Hepatic stellate cell (primary cell): ENCODE results near the gene TMEM138.

Experiments
- DNase-seq: peaks from one replicate; pipeline ENCODE4 v3.0.0; 2011; ENCODE audit warnings: low spot score

TMEM138 gene

DNA sequence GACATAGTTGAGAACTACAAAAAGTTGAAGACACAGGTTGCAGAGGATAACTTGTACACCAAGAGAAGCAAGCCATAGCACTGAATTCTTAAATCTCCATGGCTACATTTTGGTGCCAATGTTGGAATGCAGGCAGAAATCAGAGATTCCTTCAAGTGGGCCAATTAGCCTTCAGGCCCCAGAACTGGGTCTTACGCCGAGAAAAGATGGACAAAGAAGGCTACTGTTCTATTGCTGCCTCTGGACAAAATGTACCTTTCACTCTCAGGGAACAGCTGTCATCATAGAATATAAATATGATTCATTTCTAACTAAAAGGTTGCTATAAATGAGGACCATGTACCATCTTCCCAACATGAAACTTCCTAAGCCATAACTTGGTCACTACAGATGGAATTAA is 43.9 kb downstream of the TMEM138 start:
- DNase-seq = no peak

DNA sequence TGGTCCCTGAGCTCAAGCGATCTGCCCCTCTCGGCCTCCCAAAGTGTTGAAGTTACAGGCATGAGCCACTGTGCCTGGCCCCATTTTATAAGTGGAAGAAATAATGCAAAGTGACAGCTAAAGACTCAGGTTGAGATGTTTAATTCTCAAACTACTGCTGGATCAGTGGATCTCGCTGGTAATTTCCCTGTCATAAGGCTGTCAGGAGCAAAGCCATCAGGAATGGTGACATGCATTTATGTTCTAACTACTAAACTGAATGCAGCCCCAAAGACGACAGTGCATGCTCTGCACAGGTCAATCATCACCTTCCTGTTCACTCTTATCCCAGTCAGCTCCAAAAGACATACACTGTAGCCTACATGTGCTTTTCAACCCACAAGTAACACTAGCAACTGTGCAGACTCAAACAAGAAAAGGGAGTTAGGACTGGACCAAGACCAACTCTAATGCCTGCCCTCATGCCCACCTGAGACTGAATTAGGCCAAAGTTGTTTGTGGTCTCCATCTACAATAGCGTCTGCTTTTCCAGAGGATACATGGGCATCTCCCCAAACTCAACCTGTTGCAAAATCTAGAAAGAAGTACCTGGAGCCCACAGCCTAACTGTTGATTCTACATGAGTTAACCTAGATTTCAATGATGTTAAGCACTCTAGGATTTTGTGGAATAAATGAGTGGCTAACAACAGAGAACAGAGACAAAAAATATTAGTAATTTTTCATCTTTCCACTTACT is 45.0 kb downstream of the TMEM138 start:
- no peak for DNase-seq

DNA sequence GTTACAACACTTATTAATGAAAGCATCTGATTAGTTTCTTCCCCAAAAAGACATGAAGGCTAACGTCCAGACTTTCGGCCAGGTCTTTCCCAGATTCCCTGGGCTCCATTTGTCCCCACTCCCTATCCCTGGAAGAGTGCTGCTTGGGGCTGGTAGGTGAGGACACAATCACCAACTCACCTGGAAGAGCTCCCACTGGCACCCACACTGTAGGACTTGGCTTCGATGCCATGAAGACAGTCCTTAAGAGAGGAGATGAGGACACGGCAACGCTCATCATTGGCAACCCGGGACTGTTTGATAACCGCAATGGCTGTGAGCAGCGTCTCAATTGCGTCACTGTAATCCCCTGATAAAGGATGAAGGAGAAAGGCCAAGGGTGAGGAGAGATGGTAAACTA is 49.4 kb downstream of the TMEM138 start:
- DNase-seq = no peak

DNA sequence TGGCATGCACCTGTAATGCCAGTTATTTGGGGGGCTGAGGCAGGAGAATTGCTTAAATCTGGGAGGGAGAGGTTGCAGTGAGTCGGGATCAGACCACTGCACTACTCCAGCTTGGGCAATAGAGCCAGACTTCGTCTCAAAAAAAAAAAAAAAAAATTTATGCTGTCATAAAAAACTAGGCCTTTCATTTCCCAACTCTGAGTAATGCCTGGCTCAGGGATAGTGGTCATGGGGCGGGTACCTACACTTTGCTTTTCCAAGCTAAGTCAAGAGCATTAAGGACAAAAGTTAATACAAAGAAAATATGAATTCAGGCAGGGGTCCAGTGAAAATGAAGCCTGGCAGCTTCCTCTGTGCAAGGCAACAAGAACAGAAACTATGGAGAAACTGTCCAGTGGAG is 51.3 kb downstream of the TMEM138 start:
- no peak for DNase-seq

DNA sequence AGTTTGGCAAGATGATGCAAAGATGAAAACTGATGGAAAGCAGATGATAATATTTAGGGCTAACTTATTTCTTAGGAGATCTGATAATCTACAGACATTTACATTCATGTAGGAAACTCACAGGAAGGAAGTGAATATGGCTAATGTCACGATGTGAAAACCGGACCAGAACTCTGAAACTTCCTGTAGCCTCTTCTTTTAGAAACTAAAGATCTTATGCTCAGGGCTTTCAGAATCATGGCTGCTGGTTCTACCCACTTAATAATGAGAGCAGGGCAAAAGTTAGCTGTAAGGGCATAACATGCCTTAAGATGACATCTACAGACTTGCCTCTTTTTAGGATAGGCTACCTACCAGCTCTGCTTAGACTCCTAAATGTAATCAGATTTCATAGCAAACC is 52.4 kb downstream of the TMEM138 start:
- DNase-seq = no peak

DNA sequence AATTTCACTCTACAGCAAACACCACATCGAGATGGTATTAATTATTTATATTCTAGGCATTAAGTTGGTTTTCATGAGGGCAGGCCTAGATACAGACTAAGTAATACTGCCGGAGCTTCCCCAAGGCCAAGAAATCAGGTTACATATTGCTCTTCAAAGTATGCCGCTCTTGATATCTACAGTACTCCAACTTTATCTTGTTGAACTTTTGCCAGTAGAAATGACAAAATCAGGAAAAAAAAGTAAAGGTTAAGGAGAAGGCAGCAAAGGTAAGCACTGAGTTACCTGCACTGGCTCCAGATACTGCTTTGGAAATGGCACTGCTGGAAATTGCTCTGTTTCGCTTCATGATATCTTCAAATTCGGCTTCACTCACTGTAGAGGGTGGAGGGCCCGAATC is 53.2 kb downstream of the TMEM138 start:
- no peak for DNase-seq

DNA sequence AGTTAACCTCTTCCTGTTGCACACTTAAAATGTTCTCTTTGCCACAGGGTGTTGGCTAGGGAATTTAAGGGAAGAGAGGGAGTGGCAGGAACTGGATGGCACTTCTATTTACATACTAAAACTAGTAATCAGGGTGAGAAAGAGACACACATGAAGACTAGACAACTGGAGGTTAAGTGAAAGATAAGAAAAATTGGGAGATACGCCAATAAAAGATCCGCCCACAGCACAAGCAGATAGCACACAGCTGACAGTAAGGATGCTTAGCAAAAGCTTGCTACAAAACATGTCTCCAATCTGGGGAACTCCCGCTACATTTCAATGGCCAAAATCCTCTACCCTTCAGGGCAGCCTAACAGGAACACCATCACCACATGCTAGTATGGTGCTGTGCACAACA is 54.8 kb downstream of the TMEM138 start:
- DNase-seq = no peak

DNA sequence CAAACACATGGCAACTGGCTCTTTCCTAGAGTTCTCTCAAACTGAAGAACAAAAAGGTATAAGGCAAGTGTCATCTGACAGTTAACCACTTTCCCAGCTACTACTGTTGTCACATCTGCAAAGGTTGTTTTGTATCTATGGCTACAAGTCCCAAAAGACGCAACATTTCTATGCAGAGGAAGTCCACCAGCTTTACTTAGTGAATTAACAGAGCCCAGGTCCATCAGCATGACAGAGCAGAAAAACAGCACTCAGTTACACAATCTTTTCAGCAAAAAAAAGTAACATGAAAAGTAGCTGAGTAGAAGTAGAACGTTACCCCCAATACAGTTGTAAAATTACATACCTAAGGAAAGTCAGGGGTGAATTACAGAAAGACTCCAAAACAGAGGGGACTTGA is 55.5 kb downstream of the TMEM138 start:
- no peak for DNase-seq

DNA sequence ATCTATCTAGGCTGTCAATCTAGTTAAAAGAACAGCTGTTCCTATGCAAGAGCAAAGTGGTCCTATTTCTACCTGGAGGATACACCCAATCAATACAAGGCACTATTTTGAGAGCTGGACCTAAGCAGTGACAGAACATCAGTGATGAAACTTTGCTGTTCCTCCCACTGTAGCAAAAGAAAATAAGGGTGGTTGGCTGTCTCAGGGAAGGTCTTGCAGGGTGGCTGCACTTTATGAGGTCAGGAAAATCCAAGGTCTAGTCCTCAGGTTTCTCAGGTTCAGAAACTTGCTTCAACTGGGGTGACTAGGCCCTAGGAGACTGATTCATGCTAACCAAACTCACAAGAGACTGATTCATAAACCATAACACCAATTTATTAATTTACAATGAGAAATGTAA is 56.0 kb downstream of the TMEM138 start:
- no peak for DNase-seq
